ACC112 (cell line): ENCODE results near the gene PNLIP.

ENCODE experiments used
- H2AFZ ChIP-seq: fragments of 200-600 bp; sonication (generic); one replicate; pipeline ENCODE4 v1.6.0; 2017; ENCODE audit warnings: antibody characterized with exemption, low read length; ENCODE audit not compliant: unreplicated experiment
- H3K27ac ChIP-seq: fragments of 200-600 bp; sonication (generic); 2 replicates; pipeline ENCODE4 v1.5.1; 2014; ENCODE audit warnings: low read depth, mild to moderate bottlenecking, antibody characterized with exemption, low read length, moderate library complexity
- H3K27me3 ChIP-seq: fragments of 200-600 bp; sonication (generic); 2 replicates; pipeline ENCODE4 v1.6.1; 2014; ENCODE audit warnings: mild to moderate bottlenecking, antibody characterized with exemption, low read length, moderate library complexity, mixed read lengths; ENCODE audit not compliant: insufficient read depth
- H3K36me3 ChIP-seq: fragments of 200-600 bp; sonication (generic); 2 replicates; pipeline ENCODE4 v1.6.1; 2016; ENCODE audit warnings: mild to moderate bottlenecking, antibody characterized with exemption, low read length, moderate library complexity, mixed read lengths; ENCODE audit not compliant: insufficient read depth
- H3K4me1 ChIP-seq: fragments of 200-600 bp; sonication (generic); one replicate; pipeline ENCODE4 v1.6.1; 2016; ENCODE audit warnings: low read length, mixed read lengths; ENCODE audit not compliant: insufficient read depth, unreplicated experiment, control insufficient read depth
- H3K4me3 ChIP-seq: fragments of 200-600 bp; sonication (generic); 2 replicates; pipeline ENCODE4 v1.5.1; 2014; ENCODE audit warnings: mild to moderate bottlenecking, low read depth, low read length
- H3K79me2 ChIP-seq: fragments of 200-600 bp; sonication (generic); one replicate; pipeline ENCODE4 v1.6.0; 2016; ENCODE audit warnings: low read length; ENCODE audit not compliant: control insufficient read depth, unreplicated experiment, insufficient read depth

PNLIP gene

DNA sequence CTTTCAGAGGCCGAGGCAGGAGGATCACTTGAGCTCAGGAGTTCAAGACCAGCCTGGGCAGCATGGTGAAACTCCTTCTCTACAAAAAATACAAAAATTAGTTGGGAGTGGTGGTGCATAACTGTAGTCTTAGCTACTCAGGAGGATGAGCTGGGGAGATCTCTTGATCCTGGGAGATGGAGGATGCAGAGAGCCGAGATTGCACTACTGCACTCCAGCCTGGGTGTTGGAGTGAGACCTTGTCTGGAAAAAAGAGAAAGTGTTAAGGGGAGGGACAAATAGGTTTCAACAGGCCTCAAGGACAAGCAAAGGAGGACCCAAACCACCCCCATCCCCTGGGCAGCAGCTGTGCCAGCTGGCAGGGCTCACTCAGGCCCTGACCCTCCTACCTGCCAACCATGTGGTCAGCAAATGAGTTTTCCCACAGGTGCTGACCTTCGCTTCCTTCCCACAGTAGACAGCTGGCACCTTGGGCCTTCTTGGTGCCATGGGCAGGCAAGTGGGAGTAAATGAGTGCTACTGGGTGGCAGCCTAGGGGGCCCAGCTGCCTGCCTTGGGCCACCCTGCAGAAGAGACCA is 69.6 kb downstream of the PNLIP start:
- Histone ChIP-seq H3K27ac (no peak overlapping the region), H2AFZ (no peak overlapping the region), H3K27me3 (peaks cover 20% of the 10 kb centered on the region), H3K4me1 (no peaks in the 10 kb centered on the region), H3K79me2 (no peaks in the 10 kb centered on the region), H3K36me3 (no peaks in the 10 kb centered on the region), H3K4me3 (no peak overlapping the region)
